HG02981 (cell line): ENCODE results near the gene TMEM40.
"Not testable (repeated sequence)": the region's sequence is repeated elsewhere in the genome, so short reads cannot be mapped to it uniquely, and the experiment has no call there.

Experiments
- ATAC-seq: cut with Tn5 transposase; IDR thresholded peaks from one replicate; pipeline ENCODE4 v1.9.1; 2021; ENCODE audit warnings: mild to moderate bottlenecking, moderate library complexity; ENCODE audit not compliant: unreplicated experiment

Gene TMEM40

GRCh38 chr3:12752102-12752501 lies 7.0 kb downstream of the TMEM40 start:
- no peak for ATAC-seq

- no peak for ATAC-seq
These were observed 7.5 kb downstream of the TMEM40 start for GRCh38 chr3:12751571-12751970.

GRCh38 chr3:12750658-12751071 lies 8.4 kb downstream of the TMEM40 start:
- ATAC-seq: no peak

- ATAC-seq: no peak
These were observed 8.8 kb downstream of the TMEM40 start for GRCh38 chr3:12750223-12750622.

GRCh38 chr3:12748477-12748876 lies 10.6 kb downstream of the TMEM40 start:
- ATAC-seq: no peak

GRCh38 chr3:12746419-12746818 lies 12.6 kb downstream of the TMEM40 start:
- ATAC-seq: no peak

- ATAC-seq: no peak
These were observed 14.7 kb downstream of the TMEM40 start for GRCh38 chr3:12744326-12744725.

GRCh38 chr3:12743583-12743982 lies 15.5 kb downstream of the TMEM40 start:
- ATAC-seq: no peak

- ATAC-seq: no peak
These were observed 16.5 kb downstream of the TMEM40 start for GRCh38 chr3:12742330-12743107.

- no peak for ATAC-seq
These were observed 17.9 kb downstream of the TMEM40 start for GRCh38 chr3:12741209-12741608.

GRCh38 chr3:12737833-12738232 lies 21.2 kb downstream of the TMEM40 start:
- ATAC-seq: no peak

GRCh38 chr3:12737319-12737718 lies 21.7 kb downstream of the TMEM40 start:
- ATAC-seq: no peak

GRCh38 chr3:12734960-12735359 lies 24.1 kb downstream of the TMEM40 start:
- ATAC-seq: no peak

- ATAC-seq: no peak
These were observed 25.5 kb downstream of the TMEM40 start for GRCh38 chr3:12733566-12733965.

GRCh38 chr3:12730506-12731242 lies 28.4 kb downstream of the TMEM40 start:
- ATAC-seq: no peak

- ATAC-seq: no peak
These were observed 29.9 kb downstream of the TMEM40 start for GRCh38 chr3:12729051-12729651.

- ATAC-seq: no peak
These were observed 31.1 kb downstream of the TMEM40 start for GRCh38 chr3:12727937-12728336.

- no peak for ATAC-seq
These were observed 31.6 kb downstream of the TMEM40 start for GRCh38 chr3:12727481-12727880.

- ATAC-seq: no peak
These were observed 33.6 kb downstream of the TMEM40 start for GRCh38 chr3:12725436-12725835.

- no peak for ATAC-seq
These were observed 34.3 kb downstream of the TMEM40 start for GRCh38 chr3:12724794-12725193.

- ATAC-seq: not testable (repeated sequence)
These were observed 35.7 kb downstream of the TMEM40 start for GRCh38 chr3:12723362-12723761.

GRCh38 chr3:12722226-12722625 lies 36.8 kb downstream of the TMEM40 start:
- no peak for ATAC-seq
